ENCODE data around the gene HOXC9. TPM values are rescaled to one million over a fixed set of nuclear protein-coding genes. Genes with fewer than 3 reads are reported as not detected.

HOXC9 gene
- total and polyA plus RNA-seq, 9 of the 15 experiments (the other 6 are each of a cell fraction or from before 2014, with no cell fraction given) = 1.1 to 10.5 (median 9.3) TPM

- DNase-seq (ENCODE audit: extremely low read depth in 1 of 4, low spot score in 3 of 4) = no peak
- H2AFZ ChIP-seq (ENCODE audit: low read depth, low read length) = no peak overlapping the region
- in situ Hi-C loops (cut with MboI) = no loop called here
- H3K4me1 ChIP-seq (replicated peaks in 1 of 2; ENCODE audit: control insufficient read depth in 2 of 2, insufficient read depth in 2 of 2, low read length in 2 of 2) = peaks cover 0 to 15% of the 10 kb centered on the region in 2 experiments; a peak in 4 of 5 replicates
- ChIA-PET POLR2A (interaction anchor here (0.9 to 1.2 kb wide), 2 partner anchors 25 to 29 kb away, joined by 3 to 4 read pairs; no protein-coding TSS in a partner anchor), CTCF (ENCODE audit: low intra/inter-chr PET ratio) (no interaction called here)
- no peaks in the 10 kb centered on the region for H3K36me3 ChIP-seq (ENCODE audit: control insufficient read depth, insufficient read depth, low read length)
- intact Hi-C loops (cut with micrococcal nuclease) = no loop called here
- no peaks in the 10 kb centered on the region for H3K9me1 ChIP-seq (ENCODE audit: control insufficient read depth, insufficient read depth, low read length)
- no peak overlapping the region for H3K27ac ChIP-seq (ENCODE audit: extremely low read depth, low read depth, low read length)
- H3K79me2 ChIP-seq (ENCODE audit: control insufficient read depth, insufficient read depth, low read length) = no peaks in the 10 kb centered on the region
- H3K27me3 ChIP-seq (ENCODE audit: control insufficient read depth in 2 of 2, insufficient read depth in 2 of 2, low read length in 2 of 2) = peaks cover 81 to 90% of the 10 kb centered on the region in 2 experiments
- peaks cover 5% of the 10 kb centered on the region for H4K20me1 ChIP-seq (replicated peaks; ENCODE audit: control insufficient read depth, insufficient read depth, low read length)
- no TSS peak for BruUV-seq (replicated peaks)
- no peaks in the 10 kb centered on the region for H3K9me3 ChIP-seq (replicated peaks; ENCODE audit: control insufficient read depth, insufficient read depth, low read depth, low read length)
- H3K9ac ChIP-seq (ENCODE audit: insufficient read depth in 1 of 2, low read depth in 2 of 2, low read length in 2 of 2) = no peak overlapping the region; a peak in 1 of 4 replicates
- no peak for ATAC-seq
- H3K4me3 ChIP-seq = no peak overlapping the region
- H3K4me2 ChIP-seq (ENCODE audit: insufficient read depth, low read length) = no peak overlapping the region
- FAIRE-seq = no peak
- 5% methylated on average over 24 of the region's 24 CpGs for WGBS (ENCODE audit: insufficient coverage, low coverage, missing lambda C conversion rate)
- no peak for TF ChIP-seq HOMEZ (CRISPR knock-in tag; IDR thresholded peaks at IDR 0.05)
- TF ChIP-seq ZNF444 (CRISPR knock-in tag; IDR thresholded peaks at IDR 0.05) = no peak
- no peak for TF ChIP-seq RBM25 (IDR thresholded peaks at IDR 0.05; ENCODE audit: low read depth, low read length, severe bottlenecking)
- TF ChIP-seq HNRNPUL1 (IDR thresholded peaks at IDR 0.05; ENCODE audit: low read length) = no peak
- TF ChIP-seq ZBTB40 (IDR thresholded peaks at IDR 0.05) = no peak
- no peak for TF ChIP-seq ZBTB40 (CRISPR knock-in tag; IDR thresholded peaks at IDR 0.05)
- TF ChIP-seq ZNF253 (CRISPR knock-in tag; conservative IDR thresholded peaks at IDR 0.05) = no peak
- TF ChIP-seq ZNF384 (IDR thresholded peaks at IDR 0.05; ENCODE audit: low read depth, low read length) = no peak
- TF ChIP-seq RBM15 (IDR thresholded peaks at IDR 0.05; ENCODE audit: insufficient read depth, low read length) = no peak
- TF ChIP-seq MECOM (CRISPR knock-in tag; IDR thresholded peaks at IDR 0.05) = no peak
Measured at GRCh38 chr12:53968214-53969127, 31.5 kb upstream of the HOXC9 start.
